HG03196 (cell line): ENCODE data around the gene SYCE3.
A peak's percentile ranks its signal among the peaks of the same experiment; 100 is the strongest.
"Not testable (repeated sequence)": the region's sequence is repeated elsewhere in the genome, so short reads cannot be mapped to it uniquely, and the experiment has no call there.

ENCODE experiments used
- ATAC-seq: cut with Tn5 transposase; IDR thresholded peaks from one replicate; pipeline ENCODE4 v1.9.1; 2021; ENCODE audit not compliant: unreplicated experiment

The SYCE3 gene

DNA sequence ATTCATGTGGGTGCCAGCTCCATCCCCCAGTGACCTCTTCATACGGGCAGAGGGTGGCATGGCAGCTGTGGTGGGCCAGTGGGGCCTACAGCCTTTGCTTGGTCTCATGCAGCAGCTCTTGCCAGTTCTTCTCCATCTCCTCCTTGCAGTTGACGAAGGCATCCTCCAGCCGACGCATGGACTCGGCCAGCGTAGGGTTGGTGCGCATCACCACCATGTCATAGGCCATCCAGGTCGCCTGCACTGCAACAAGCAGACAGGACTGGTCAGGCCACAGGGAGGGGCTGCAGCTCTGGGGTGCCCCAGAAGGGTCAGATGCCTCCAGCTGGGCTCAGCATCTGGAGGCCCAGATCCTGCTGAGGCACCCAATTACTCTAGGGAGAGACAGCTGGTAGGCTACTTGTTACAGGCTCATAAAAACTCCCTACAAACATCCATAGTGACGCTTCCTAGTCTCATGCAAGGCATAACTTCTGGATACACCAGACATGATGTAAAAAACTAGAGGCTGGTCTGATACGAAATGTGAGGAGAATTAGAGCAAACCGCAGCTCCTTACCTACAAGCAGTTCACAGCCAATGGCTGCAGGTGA lies 11.5 kb downstream of the SYCE3 start:
- ATAC-seq = no peak

DNA sequence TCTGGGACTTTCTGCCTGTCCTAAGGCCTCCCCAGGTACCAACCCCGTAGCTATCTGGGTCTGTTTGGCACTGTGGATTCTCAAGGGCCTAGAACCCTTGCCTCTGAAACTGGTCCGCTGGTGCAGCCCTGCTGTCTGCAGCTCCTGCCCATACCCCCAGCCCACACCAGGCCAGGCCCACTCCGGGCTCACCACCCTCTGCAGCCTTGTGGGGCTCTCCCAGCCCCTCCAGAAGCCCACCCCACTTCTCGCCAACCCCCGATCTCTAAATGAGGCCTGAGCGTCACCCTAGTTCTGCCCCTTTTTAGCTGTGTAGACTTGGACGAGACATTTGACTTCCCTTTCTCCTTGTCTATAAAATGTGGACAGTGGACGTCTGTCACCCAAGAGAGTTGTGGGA lies 12.3 kb downstream of the SYCE3 start:
- ATAC-seq = no peak

DNA sequence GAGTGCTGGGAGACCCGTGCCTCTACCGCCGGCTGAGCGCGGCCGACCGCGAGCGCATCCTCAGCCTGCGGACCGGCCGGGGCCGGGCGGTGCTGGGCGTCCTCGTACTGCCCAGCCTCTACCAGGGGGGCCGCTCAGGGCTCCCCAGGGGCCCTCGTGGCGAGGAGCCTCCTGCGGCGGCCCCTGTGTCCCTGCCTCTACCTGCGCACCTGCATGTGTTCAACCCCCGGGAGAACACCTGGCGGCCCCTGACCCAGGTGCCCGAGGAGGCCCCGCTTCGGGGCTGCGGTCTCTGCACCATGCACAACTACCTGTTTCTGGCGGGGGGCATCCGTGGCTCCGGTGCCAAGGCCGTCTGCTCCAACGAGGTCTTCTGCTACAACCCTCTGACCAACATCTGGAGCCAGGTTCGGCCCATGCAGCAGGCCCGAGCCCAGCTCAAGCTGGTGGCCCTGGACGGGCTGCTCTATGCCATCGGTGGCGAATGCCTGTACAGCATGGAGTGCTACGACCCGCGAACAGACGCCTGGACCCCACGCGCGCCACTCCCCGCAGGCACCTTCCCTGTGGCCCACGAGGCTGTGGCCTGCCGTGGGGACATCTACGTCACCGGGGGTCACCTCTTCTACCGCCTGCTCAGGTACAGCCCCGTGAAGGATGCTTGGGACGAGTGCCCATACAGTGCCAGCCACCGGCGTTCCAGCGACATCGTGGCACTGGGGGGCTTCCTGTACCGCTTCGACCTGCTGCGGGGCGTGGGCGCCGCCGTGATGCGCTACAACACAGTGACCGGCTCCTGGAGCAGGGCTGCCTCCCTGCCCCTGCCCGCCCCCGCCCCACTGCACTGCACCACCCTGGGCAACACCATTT lies 13.6 kb downstream of the SYCE3 start:
- no peak for ATAC-seq

DNA sequence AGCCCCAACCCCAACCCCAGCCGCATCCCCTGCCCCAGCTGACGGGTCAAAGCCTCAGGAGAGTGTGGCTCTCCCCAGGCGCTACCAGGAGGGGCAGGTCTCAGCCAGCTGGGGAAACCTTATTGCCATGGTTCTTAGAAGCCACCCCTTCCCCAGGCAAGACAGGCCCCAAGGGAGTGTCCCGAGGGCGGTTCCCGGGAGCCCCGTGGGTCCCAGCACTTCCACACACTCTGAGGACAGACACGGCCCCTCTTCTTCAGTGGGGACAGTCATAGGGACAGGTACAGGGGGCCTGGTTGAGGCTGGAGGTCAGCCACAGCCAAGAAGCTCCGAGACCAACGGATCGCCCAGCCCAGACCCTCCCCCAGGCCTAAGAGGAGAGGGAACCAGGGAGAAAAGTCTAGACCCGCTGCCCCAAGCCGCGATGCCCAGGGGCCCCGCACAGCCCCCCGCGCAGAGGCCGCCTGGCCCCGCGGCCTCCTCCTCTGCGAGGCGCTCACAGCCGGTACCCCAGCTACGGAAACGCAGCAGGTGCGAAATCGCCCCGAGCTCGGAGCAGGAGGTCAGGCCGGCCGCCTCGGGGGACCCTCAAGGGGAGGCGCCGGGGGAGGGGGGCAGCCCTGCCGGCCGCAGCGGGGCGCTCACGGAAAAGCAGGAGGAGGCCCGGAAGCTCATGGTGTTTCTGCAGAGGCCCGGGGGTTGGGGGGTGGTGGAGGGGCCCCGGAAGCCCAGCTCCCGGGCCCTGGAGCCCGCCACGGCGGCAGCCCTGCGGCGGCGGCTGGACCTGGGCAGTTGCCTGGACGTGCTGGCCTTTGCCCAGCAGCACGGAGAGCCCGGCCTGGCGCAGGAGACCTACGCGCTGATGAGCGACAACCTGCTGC lies 14.4 kb downstream of the SYCE3 start:
- no peak for ATAC-seq

DNA sequence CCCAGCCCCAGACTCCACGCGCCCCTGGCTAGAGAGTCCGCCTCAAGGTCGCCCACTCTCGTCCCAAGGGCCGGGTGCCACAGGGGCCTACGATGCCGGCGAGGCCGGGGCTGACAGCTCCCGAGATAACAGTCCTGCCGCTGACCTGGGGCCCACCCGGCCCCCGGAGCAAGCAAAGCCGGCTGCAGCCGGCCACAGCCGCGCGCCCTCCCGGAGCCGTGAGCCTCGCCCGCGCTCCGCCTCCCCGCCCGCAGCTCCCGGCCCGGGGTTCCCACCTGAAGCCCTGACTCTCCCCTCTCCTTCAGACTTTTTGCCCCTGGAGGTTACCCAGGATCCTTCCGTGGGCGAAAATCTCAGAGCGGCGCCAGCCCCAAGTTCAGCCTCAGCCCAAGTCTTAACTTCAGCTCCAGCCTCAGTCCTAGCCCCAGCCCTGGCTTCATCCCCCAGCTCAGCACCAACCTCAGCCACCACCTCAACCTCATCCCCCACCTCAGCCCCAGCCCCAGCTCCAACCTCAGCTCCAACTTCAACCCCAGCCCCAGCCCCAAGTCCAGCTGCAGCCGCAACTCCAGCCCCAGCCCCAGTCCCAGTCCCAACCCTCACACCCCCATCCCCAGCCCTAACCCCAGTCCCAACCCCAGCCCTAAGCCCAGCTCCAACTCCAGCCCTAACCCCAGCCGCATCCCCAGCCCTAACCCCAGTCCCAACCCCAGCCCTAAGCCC lies 15.3 kb downstream of the SYCE3 start:
- no peak for ATAC-seq

DNA sequence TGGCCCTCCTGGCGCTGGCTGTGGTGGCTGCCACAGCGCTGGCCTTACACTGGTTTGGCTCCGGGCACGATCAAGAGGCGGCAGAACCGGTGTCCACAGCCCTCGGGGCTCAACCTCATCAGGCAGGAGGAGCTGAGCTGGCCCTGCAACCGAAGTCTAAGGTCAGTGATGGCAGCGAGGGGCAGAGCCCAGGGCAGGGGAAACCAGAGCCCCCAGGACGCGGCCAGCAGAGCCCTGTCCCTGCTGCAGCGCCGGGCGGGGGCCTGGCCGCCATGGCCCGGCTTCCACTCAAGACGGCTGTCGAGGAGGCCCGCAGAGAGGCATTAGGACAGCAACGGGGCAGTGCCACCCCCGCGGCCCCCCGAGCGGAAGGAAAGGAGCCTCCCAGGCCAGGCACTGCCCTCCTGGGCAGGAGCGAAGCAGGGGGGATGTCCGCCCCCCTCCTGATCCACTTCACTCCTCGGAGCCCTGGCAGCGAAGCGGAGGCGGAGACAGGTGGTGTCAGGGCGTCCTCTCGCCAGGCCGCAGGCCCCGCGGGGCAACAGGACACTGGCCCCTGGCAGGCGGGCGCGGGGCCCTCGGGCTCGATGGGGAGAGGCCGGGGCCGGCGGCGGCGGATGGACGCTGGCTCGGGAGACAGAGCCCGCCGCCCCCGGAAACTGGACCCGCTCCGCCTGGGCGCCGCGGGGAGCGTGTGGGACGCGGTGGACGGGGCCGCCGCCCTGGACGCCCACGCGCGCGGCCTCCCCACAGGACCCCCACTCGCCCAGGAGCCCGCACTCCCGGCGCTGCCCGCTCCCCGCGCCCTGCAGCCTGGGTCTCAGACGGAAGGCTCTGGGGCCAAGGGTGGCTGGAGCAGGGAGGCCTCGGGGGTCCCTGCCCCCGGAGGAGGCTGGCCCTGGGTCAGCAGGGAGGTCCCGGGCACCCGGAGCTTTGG lies 16.1 kb downstream of the SYCE3 start:
- no peak for ATAC-seq

DNA sequence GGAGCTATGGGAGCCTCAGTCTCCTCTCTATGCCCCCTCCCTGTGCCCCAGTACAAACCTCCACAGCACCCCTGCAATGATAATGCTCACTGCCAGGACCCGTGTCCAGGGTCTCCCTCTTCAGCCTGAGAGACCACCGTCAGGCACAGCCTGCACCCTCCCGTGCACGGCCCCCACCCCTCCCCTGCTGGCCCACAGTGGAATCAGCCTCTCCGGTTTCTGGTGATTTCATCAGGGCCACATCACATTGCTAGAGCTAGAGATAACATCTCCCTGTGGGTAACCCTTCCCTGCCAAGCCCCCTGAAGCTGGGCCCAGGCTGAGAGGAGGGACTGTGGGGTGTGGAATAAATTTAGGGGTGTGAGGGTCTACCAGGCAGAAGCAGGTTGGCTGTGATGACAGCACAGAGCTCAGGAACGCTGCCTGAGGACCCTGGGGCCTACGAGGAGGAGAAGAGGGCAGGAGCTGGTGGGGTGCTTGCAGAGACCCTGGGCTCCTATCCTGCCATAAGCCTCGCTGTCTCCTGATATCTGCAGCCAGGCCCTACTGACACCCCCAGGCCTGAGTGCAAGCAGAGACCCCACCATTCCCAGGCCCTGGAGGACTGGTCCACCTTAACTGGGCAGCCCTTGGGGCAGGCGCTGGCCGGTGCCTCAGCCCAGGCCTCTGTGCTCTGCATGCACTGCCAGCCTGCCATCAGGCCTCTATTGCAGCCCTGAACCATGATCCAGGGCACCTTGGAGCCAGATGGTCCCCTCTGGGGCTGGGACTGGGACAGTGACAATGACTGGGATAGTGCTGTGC lies 17.0 kb downstream of the SYCE3 start, which contains the start of gene KLHDC7B:
KLHDC7B (plus strand) TSS at position 378 of the 804 bp plus-strand sequence; CDS start at position 723, 345 bp downstream.
- no peak for ATAC-seq

DNA sequence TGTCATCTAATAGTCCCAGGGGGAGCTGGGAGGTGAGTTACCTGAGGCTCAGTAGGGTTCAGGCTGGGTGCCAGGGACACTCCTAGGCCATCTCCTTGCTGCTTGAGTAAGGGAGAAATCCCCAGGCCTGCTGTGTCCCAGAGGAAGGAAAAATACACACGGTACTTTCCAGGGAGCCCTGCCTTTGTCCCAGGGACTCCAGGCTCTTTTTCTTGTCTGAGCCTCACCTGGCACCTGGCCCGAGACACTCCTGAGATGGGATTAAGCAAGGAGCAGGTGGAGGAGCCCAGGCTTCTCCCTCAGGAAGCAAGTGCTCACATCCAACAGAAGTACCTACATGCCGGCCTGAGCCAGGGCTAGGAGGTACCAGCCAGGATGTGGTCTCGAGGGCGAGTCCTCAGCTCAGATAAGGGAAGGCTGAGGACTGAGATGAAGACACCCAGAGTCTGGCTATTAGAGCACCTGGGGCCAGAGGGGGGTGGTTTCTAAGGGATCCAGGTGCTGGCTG lies 17.9 kb downstream of the SYCE3 start:
- ATAC-seq = no peak

DNA sequence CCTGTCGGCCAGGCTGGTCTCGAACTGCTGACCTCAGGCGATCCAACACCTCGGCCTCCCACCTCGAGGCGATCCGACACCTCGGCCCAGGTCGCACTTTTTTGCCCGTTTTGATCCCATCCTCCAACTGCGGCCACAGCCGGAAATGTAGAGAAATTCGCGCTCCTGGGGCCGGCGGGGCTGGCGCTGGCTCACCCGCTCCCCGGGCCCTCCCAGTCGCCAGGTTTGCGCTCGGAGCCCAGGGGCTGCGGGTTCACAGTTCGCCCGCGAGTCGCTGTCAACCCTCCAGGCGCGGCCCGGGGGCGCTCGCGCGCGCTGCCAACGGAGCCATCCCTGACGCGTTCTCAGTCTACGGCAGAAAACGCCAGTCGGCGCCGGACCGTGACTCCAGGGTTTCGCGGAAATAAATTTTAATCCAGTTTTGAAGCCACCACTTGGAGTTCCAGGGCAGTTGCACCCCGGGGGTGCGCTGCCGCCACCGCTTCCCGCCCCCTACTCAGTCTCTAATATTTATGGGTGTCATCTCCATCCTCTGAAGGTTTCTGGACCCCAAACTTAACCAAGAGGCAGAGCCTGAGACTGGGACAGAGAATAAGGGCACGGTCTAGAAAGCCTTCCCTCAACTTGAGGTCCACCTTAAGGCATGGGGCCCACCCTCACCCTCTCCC lies 18.5 kb downstream of the SYCE3 start:
- peak; percentile 30 for ATAC-seq

DNA sequence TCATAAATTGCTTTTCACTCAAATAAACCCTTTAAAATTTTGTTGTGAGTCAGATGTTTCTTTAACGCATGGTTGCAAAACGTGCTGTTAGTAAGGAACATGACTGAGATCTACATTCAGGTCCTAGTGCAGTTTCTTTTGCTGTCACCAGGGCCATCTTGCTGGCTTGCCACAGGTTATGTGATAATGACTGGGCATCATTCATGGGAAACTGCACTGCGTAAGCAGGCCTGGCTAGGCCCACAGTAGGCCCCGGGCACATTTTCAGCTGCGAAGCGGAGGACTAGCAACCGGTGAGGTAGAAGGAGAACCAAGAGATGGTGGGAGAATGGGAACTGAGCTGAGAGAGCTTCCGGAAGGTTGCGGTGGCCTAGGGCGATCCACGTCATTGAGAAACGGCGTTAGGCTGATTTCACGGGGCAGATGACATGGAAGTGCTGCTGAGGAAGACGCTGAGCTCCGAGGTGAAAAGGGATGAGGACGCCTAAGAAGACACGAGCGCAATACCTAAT lies 20.2 kb downstream of the SYCE3 start:
- ATAC-seq = no peak

DNA sequence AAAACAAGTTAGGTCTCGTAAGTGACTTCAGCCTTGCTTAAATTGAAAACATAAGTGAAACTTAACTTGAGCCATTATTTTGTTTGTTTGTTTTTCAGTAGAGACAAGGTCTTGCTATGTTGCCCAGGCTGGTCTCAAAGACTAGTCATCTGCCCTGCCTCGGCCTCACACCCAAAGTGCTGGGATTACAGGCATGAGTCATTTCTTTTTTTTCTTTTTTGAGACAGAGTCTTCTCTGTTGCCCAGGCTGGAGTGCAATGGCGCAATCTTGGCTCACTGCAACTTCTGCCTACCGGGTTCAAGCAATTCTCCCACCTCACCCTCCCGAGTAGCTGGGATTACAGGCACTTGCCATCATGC lies 21.1 kb downstream of the SYCE3 start:
- ATAC-seq = not testable (repeated sequence)

DNA sequence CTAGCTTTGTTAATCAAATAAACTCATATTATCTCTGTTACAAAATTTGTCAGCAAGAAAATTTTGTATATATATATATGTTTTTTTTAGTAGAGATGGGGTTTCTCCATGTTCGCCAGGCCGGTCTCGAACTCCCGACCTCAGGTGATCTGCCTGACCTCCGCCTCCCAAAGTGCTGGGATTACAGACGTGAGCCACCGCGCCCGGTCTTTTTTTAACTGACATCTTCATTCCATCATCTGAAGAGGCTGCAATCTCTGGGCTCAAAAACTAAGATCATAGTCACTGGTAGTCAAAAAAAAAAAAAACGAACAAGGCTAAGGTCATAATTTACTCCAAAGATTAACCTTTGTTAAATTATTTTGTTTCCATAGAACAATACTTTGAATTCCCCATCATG lies 22.3 kb downstream of the SYCE3 start:
- ATAC-seq = no peak

DNA sequence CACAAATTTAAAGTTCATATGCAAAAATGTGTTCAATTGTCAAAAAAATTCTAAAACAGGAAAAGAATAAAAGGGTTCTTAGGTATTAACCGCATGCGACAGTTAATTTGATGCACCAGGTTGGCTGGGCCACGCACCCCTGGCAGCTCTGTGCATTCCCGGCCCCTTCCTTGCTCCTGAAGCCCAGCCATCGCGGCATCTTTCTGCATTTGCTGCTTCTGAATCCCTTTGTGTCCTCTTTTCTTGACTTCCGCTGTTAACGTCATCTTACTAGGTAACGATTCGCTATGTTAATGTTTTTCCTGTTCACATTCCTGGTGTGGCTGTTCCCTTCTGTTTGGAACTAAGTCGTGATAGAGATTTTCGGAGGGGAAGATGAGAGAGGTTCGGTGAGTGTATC lies 25.0 kb downstream of the SYCE3 start:
- ATAC-seq = no peak

DNA sequence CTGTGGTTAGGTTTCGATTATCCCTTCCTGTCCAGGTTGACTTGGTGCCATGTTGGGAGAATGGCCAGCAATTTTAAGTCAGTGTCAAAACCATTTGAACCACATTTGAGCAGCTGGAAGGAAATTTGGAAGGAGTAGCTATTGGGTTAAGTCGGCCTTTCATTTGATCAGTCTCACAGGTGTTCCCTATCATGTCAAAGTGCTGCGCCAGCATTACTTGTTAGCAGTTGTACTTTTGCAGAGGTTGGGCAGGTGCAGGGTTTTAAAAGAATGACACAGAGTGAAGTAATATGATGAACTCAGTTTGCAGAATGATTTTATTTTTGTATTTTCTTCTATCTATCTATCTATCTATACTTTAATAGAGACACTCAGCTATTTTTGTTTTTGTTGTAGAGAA lies 26.5 kb downstream of the SYCE3 start:
- no peak for ATAC-seq

DNA sequence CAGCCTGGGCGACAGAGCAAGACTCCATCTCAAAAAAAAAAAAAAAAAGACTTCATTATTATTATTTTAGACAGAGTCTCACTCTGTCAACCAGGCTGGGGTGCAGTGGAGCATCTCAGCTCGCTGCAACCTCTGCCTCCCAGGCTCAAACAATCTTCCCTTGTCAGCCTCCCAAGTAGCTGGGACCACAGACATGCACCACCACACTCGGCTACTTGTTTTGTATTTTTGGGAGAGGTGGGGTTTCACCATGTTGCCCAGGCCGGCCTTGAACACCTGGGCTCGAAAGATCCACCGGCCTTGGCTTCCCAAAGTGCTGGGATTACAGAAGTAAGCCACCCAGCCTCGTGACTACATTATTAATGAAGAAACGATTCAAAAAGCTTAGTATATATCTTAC lies 27.6 kb downstream of the SYCE3 start:
- ATAC-seq = no peak

DNA sequence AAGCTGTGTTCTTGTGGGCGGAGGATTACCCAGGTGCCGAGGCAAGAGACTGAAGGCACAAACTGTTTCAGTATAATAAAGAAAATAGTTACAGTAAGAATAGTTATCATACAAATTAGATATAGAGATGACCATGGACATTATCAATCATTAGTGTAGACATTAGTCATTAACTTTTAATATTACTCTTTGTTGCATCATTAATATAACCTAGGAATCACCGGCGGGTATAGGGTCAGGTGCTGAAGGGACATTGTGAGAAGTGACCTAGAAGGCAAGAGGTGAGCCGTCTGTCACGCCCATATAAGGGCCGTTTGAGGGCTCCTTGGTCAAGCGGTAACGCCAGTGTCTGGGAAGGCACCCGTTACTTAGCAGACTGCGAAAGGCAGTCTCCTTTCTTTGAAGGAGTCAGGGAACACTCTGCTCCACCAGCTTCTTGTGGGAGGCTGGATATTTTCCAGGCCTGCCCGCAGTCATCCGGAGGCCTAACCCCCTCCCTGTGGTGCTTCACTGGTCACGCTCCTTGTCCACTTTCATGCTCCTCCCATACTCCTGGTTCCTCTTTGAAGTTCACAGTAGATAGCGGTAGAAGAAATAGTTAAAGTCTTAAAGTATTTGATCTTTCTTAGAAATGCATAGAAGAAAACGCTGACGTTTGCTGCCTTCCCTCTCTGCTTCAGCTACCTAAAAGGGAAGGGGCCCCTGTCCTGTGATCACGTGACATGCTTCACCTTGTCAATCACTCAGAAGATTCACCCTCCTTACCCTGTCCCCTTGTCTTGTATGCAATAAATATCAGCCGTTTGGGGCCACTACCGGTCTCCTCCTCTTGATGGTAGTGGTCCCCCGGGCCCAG lies 28.6 kb downstream of the SYCE3 start:
- not testable (repeated sequence) for ATAC-seq
